Hepatic stellate cell (primary cell): ENCODE measurements around the gene SLC35B2.

Source experiments
- DNase-seq: peaks from one replicate; pipeline ENCODE4 v3.0.0; 2011; ENCODE audit warnings: low spot score

The SLC35B2 gene

DNA sequence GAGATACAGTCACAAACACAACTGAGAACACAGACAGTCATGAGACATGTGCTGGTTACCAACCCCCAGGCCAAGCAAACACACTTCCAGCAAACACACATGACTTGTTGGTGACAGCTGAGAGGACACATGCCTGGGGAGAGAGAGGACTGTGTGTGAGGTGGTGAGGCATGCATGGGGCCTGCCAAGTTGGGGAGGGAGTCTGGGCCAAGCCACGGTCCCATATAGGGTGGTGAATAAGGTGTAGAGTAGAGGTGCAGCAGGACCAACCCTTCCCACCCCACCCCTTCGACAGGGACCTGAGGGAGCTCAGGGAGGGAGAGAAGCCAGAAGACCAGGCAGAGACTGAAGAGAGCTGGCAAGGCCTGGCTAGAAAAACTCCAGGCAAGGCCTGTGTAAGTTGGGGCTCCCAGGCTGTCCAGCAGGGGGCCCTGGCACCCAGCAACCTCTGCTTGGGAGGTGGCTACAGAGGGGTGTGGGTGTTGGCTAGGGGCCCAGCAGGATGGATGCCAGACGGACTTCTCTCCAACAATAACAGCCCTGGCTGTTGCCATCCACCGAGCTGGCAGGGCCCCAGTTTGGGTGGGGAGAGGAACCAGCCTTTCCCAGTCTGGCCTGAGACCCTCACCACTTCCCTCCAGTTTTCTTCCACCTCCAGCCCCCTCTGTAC is 35.9 kb downstream of the SLC35B2 start:
- peak; percentile 87 for DNase-seq

GRCh38 chr6:44220913-44221290 is 36.4 kb downstream of the SLC35B2 start:
- DNase-seq: no peak

DNA sequence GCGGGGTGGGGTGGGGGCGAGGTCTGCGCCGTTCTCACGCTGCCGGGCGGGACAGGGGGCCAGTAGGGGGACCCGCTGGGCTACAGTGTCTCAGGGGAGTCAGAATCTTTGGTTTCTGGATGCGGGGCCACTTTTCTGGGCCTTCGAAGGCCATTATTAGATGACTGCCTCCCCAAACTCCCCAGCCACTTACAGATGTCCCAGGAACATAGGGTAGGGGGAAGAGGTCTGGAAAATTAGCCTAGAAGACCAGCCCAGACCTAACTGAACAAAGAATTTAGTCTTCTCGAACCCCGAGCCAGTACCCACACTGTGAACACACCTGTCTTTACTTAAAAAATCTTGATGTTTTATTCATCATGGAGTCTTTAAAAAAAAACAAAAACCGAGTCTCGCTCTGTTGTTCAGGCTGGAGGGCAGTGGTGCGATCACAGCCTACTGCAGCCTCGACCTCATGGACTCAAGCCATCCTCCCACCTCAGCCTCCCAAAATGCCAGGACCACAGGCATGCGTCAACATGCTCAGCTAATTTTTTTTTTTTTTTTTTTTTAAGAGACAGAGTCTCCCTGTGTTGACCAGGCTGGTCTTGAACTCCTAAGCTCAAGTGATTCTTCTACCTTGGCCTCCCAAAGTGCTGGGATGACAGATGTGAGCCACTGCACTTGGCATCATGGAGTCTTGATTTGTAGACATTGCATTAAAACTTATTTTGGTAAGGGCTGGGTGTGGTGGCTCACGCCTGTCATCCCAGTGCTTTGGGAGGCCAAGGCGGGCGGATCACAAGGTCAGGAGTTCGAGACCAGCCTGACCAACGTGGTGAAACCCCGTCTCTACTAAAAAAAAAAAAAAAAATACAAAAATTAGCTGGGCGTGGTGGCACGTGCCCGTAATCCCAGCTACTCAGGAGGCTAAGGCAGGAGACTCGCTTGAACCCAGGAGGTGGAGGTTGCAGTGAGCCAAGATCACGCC is 37.2 kb downstream of the SLC35B2 start:
- no peak for DNase-seq

DNA sequence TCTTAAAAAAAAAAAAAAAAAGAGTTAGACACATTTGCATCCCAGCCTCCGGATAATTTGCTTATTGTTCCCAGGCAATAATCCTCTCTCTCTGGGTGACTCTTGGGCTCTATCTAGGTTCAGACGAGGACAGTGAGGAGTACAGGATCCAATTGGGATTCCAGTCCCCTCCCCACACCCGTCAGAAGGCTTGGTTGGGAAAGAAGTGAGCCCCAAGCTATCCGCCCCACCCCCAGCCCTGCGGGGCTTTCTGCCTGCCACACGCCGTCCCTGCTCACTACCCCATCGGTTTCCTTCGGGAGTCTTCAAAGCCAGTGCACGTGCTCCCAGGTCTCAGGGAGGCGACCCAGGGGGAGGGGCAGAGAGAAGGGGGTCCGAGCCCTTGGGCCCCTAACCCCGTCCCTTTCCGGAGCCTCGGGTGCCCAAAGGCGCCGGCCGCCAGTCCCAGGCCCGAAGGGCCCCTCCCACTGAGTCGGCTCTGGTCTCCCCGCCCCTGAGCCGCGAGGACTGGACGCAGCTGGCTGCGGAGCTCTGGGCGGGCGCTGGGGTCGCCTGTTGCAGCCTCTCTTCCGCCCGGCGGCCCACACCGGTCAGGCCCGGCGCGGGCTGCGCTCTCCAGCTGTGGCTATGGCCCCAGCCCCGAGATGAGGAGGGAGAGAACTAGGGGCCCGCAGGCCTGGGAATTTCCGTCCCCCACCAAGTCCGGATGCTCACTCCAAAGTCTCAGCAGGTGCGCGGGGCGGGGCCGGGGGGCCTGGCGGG is 38.1 kb downstream of the SLC35B2 start:
- peak; percentile 80 for DNase-seq

- DNase-seq: no peak
These were observed 39.8 kb downstream of the SLC35B2 start for GRCh38 chr6:44217332-44218143.

DNA sequence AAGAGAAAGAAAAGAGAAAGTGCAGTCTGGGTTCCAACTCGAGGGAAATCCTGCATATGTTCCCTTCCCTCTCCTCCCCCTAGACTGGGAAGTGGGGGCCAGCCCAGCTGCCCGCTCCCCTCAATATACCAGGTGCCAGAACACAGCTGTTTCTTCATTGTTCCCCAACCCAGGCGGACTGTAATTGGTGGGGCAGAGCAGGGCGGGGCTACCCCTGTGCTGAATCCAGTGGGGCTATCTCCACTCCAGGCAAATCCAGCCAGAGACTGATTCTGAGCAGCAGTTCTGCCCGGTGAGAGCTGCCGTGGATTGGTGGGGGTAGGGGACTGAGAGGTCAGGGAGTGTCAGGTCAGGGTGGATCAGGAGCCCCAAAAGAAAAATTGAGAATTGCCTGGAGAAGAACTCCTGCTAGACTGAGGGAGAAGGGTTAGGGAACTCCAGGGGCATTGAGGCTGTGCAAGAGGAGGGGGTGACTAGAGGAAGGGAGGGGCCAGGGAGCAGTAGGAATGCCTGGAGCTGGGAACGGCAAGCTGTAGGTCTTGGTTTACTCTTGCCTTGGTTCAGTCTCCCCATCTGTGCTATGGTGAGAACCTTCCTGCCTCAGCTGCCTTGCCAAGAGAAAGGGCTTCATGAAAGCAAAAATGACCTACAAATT is 40.5 kb downstream of the SLC35B2 start, which contains the start of gene MYMX:
Gene MYMX, plus strand, starts transcription at position 250 of the 655 bp plus-strand sequence. CDS start 546 bp downstream, outside the sequence.
- DNase-seq: no peak

- DNase-seq: no peak
These were observed 43.0 kb downstream of the SLC35B2 start for GRCh38 chr6:44214307-44214706.

DNA sequence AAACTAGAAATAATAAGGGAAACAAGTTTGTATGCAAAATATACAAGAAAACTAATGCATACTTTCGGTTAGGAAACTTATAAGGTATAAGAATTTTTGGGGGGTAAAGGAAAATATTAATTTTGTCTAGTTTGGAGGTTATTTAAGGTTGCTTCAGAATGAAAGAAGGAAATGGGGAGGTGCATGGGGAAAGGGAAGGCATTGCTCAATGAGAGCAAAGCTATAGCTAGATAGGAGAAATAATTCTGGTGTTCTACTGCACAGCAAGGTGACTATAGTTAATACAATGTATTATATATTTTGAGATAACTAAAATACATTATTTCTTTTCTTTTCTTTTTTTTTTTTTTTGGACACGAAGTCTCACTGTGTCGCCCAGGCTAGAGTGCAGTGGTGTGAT is 46.0 kb downstream of the SLC35B2 start:
- DNase-seq: no peak

- no peak for DNase-seq
These were observed 49.4 kb downstream of the SLC35B2 start for GRCh38 chr6:44207966-44208365.
